GM12801 (cell line): ENCODE measurements around the gene CYP26B1.

Source experiments
- CTCF ChIP-seq: IDR thresholded peaks from one replicate; pipeline ENCODE4 v1.5.1; 2011; ENCODE audit warnings: control low read depth; ENCODE audit not compliant: insufficient read length; ENCODE audit errors: extremely low read depth

The CYP26B1 gene

GRCh38 chr2:72115110-72116080, 32.3 kb downstream of the CYP26B1 start:
- no peak for TF ChIP-seq CTCF

- TF ChIP-seq CTCF: no peak
Observed at GRCh38 chr2:72114693-72115051, 33.0 kb downstream of the CYP26B1 start.

- no peak for TF ChIP-seq CTCF
Observed at GRCh38 chr2:72113847-72114692, 33.6 kb downstream of the CYP26B1 start.

GRCh38 chr2:72112981-72113846, 34.4 kb downstream of the CYP26B1 start:
- no peak for TF ChIP-seq CTCF

- TF ChIP-seq CTCF: no peak
Observed at GRCh38 chr2:72112401-72112800, 35.3 kb downstream of the CYP26B1 start.

- TF ChIP-seq CTCF: no peak
Observed at GRCh38 chr2:72111061-72111460, 36.6 kb downstream of the CYP26B1 start.
